ENCODE measurements around the gene SUN5.

SUN5 gene

GRCh38 chr20:32991792-32992641, 12.2 kb downstream of the SUN5 start:
- DNase-seq = no peak

- DNase-seq = no peak
Observed at GRCh38 chr20:32991383-32991782, 12.8 kb downstream of the SUN5 start.

GRCh38 chr20:32990426-32990825, 13.8 kb downstream of the SUN5 start:
- no peak for DNase-seq

- no peak for DNase-seq
Observed at GRCh38 chr20:32989507-32990283, 14.5 kb downstream of the SUN5 start.

- no peak for DNase-seq
Observed at GRCh38 chr20:32988008-32988407, 16.2 kb downstream of the SUN5 start.

DNA sequence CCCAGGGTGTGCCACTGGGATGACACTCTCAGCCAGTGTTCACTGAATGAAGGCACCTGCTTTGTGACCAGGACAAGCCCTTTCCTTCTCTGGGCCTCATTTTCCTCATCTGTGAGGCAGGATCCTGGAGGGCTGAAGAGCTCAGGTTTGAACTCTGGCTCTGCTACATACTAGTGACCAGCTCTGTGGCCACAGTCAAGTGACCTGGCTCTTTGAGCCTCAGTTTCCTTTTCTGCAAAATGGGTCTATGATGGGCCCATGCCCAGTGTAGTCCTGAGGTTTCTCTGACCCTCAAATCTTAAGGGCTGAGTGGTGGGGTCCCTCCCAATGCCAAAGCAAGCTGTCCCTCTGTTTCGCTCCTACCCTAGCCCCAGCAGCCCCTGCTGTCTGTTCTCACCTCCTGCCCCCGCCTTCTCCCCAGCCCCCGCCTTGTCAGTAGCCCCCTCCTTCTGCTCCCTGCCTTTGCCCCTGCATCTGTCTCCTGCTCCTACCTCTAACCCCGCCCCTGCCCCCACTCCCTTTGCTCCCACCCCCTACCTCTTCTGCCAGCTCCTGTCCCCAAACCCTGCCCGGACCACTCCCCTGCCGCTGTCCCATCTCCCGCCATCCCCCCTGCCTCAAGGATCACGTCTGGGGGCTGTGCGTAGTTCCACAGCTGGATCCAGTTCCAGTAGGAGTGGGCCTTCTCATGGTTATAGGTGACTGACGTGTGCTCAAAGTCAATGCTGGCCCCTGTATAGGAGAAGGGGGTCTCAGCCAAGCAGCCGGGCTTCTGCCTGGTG, 17.0 kb downstream of the SUN5 start:
- no peak for DNase-seq

GRCh38 chr20:32986331-32986966, 17.8 kb downstream of the SUN5 start:
- DNase-seq = no peak

GRCh38 chr20:32985596-32985995, 18.6 kb downstream of the SUN5 start:
- DNase-seq = no peak

GRCh38 chr20:32984631-32985354, 19.4 kb downstream of the SUN5 start:
- DNase-seq = no peak

- no peak for DNase-seq
Observed at GRCh38 chr20:32984196-32984595, 20.0 kb downstream of the SUN5 start.

GRCh38 chr20:32983459-32984112, 20.6 kb downstream of the SUN5 start:
- no peak for DNase-seq

- DNase-seq = no peak
Observed at GRCh38 chr20:32982617-32983458, 21.4 kb downstream of the SUN5 start.

DNA sequence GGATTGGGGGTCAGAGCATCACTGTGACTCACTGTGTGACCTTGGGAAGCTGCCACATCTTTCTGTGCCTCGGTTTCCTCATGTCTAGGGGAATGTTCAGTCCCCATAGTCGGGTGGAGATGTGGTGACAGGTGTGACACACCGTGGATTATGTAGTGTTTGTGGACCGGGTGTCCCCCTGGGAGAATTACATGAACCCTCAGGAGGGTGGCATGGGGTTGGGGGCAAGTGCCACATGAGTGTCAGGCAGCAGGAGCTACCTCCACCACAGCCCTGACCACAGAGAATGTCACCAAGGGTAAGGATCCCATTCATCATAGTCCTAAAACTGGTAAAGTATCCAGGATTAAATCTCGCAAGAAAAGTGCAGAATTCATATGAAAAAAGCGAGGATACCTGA, 23.2 kb downstream of the SUN5 start:
- DNase-seq = no peak

- DNase-seq = no peak
Observed at GRCh38 chr20:32980131-32980941, 23.9 kb downstream of the SUN5 start.

DNA sequence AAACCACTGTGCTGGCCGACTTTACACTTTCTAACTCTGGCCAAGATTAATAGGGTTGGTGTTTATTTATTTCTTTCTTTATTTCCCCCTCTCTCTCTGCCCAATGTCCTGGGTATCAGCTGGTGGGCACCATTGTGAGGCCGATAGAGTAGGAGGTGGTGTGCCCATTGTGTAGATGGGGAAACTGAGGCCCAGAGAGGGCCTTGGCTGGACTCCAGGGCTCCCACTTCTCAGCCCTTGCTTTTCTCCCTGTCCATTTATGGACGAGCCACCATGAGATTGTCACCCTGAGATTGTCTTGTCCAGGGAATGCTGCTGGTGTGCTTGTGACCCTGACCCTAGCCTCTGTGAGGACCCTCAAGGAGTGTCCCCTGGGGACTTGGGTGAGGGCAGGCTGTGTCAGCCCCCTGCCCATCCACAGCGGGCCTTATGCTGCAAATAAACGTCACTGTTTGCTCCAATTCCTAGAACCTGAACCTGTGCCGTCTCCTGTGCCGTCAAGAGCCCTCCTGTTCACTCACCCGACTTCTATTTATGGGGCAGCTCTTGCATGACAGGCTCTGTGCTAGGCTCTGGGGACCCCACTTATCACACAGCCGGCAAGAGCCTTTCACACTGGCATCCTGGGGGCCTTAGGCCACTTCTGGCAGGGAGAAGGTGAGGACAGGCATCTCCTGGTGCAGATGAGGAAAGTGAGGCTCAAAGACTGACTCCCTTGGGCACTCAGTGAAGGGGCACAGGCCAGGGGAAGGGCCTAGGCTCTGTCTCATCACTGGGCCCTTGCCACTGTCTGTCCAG, 24.8 kb downstream of the SUN5 start:
- no peak for DNase-seq

GRCh38 chr20:32978009-32978335, 26.3 kb downstream of the SUN5 start:
- DNase-seq = peak; percentile 58

GRCh38 chr20:32977281-32978008, 26.8 kb downstream of the SUN5 start:
- peak; percentile 56 for DNase-seq

GRCh38 chr20:32976746-32977145, 27.5 kb downstream of the SUN5 start:
- peak; percentile 55 for DNase-seq

Measured in activated CD8-positive, alpha-beta memory T cell treated with anti-CD3 and anti-CD28 coated beads for 24 hours (primary cell).